CD4-positive, CD25-positive, alpha-beta regulatory T cell (primary cell): ENCODE measurements around the gene SLC7A6OS. TPM values are rescaled to one million over a fixed set of nuclear protein-coding genes. Genes with fewer than 3 reads are reported as not detected.
A peak's percentile ranks its signal among the peaks of the same experiment; 100 is the strongest.

Source experiments
- ATAC-seq, 2 donors: fragments of 150-1000 bp; cut with Tn5 transposase; one replicate each; pipeline ENCODE4 v1.10.0; 2021; ENCODE audit warnings: low read depth in 2 of 2, moderate number of reproducible peaks in 2 of 2, moderate library complexity in 1 of 2
- DNase-seq, 3 donors: peaks; one replicate each; pipeline versions ENCODE4 v3.0.0 to v3.0.0-alpha.2; 2012 to 2022; ENCODE audit warnings: mixed read lengths in 1 of 3
- H3K27ac ChIP-seq: one replicate; pipeline ENCODE4 v1.7.0; 2013; ENCODE audit warnings: mild to moderate bottlenecking, low read length; ENCODE audit not compliant: insufficient read depth, poor library complexity, severe bottlenecking
- H3K27me3 ChIP-seq: one replicate; pipeline ENCODE4 v1.7.0; 2013; ENCODE audit warnings: low read length; ENCODE audit not compliant: control insufficient read depth, insufficient read depth
- H3K36me3 ChIP-seq: one replicate; pipeline ENCODE4 v1.7.0; 2013; ENCODE audit warnings: mild to moderate bottlenecking, low read length, moderate library complexity; ENCODE audit not compliant: control insufficient read depth, insufficient read depth
- H3K4me1 ChIP-seq: 2 replicates; pipeline ENCODE4 v1.7.0; 2013; ENCODE audit warnings: mild to moderate bottlenecking, low read length; ENCODE audit not compliant: insufficient read depth, control insufficient read depth, poor library complexity, severe bottlenecking
- H3K4me3 ChIP-seq: one replicate; pipeline ENCODE4 v1.7.0; 2013; ENCODE audit warnings: low read depth, mild to moderate bottlenecking, low read length, moderate library complexity
- H3K9me3 ChIP-seq, 2 experiments: 1 replicate in 1 of 2; 2 replicates in 1 of 2; pipeline ENCODE4 v1.7.0; 2013; ENCODE audit warnings: low read length in 2 of 2, mild to moderate bottlenecking in 1 of 2, moderate library complexity in 1 of 2; ENCODE audit not compliant: control insufficient read depth in 2 of 2
- H3K27ac Mint-ChIP-seq, 3 donors: one replicate each; pipeline ENCODE4 v1.8.0; 2020 to 2022; ENCODE audit warnings: mild to moderate bottlenecking in 3 of 3, mixed read lengths in 3 of 3, moderate library complexity in 2 of 3
- H3K27me3 Mint-ChIP-seq: one replicate; pipeline ENCODE4 v1.8.0; 2022; ENCODE audit warnings: mild to moderate bottlenecking, mixed read lengths
- H3K36me3 Mint-ChIP-seq: one replicate; pipeline ENCODE4 v1.8.0; 2020; ENCODE audit warnings: mixed read lengths
- H3K4me1 Mint-ChIP-seq, 4 donors: one replicate each; pipeline ENCODE4 v1.8.0; 2020 to 2022; ENCODE audit warnings: mixed read lengths in 4 of 4, mild to moderate bottlenecking in 1 of 4
- H3K4me3 Mint-ChIP-seq, 4 donors: one replicate each; pipeline ENCODE4 v1.8.0; 2020 to 2022; ENCODE audit warnings: mild to moderate bottlenecking in 4 of 4, mixed read lengths in 4 of 4, moderate library complexity in 3 of 4
- H3K9me3 Mint-ChIP-seq, 7 donors: one replicate each; pipeline ENCODE4 v1.8.0; 2020 to 2022; ENCODE audit warnings: mixed read lengths in 7 of 7, mild to moderate bottlenecking in 3 of 7, moderate library complexity in 2 of 7
- polyA plus RNA-seq, 4 donors: library from polyadenylated mRNA; unstranded; fragments of 300-500 nt; fragmentation: Illumina TruSeq; gene quantifications; one replicate each; pipeline ENCODE4 v1.2.3, GENCODE V29; 2021
- total RNA-seq: library from RNA; stranded (reverse); gene quantifications from one replicate; pipeline ENCODE4 v1.2.3, GENCODE V29; 2022

Gene SLC7A6OS
- total and polyA plus RNA-seq, 5 donors from 2014 or later: 23.7 to 38.4 (median 27.6) TPM

DNA sequence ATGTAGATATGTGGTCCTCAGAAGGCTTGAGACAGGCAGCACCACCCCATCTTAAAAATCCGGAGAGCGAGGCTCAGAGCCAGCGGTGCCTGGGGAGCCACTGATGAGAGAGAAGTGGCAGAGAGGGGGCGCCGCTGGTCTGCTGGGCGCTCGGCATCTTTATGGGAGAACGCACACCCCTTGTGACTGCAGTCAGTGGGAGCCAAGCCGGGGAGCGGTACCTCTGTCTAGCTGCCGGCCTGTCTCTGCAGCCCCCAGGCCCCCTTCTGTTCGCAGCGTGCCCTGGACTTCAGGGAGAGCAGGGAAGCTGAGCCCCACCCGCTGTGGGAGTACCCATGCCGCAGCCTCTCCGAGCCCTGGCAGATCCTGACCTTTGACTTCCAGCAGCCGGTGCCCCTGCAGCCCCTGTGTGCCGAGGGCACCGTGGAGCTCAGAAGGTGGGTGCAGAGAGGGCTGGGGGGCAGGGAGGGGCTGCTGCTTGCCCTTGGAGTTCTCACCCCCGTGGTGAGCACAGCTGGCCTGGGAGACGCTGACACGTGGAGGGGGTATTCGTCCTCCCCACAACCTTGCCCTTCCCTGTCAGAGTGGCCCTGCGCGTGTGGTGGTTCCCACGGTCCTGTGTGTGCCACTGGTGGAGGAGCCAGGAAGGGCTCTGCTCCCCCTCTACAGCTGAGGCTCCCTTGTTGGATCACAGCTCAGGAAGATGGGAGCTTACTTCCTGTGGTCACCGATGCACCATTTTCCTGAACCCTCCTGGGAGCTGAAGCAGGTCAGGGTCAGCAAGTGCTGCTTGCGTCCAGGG lies 44.9 kb upstream of the SLC7A6OS start:
- no peak for ATAC-seq
- H3K27me3 ChIP-seq: no peaks in the 10 kb centered on the region
- peaks cover 38% of the 10 kb centered on the region for H3K4me1 ChIP-seq
- H3K36me3 ChIP-seq: peaks cover 35% of the 10 kb centered on the region
- no peak for DNase-seq
- H3K36me3 Mint-ChIP-seq: peaks cover 26% of the 10 kb centered on the region
- peak overlapping the region in 1 of 3 donors; percentile 76 for H3K27ac Mint-ChIP-seq
- H3K9me3 ChIP-seq: no peaks in the 10 kb centered on the region
- no peaks in the 10 kb centered on the region for H3K27me3 Mint-ChIP-seq
- H3K27ac ChIP-seq: peak overlapping the region; percentile 7
- peak overlapping the region; percentile 37 for H3K4me3 ChIP-seq
- peak overlapping the region in 3 of 4 donors; percentile 29 to 35 (median 32) for H3K4me3 Mint-ChIP-seq
- no peaks in the 10 kb centered on the region for H3K9me3 Mint-ChIP-seq
- peaks cover 5 to 47% (median 20%) of the 10 kb centered on the region in 4 donors for H3K4me1 Mint-ChIP-seq

GRCh38 chr16:68354816-68355215 lies 44.1 kb upstream of the SLC7A6OS start:
- H3K36me3 ChIP-seq: peaks cover 43% of the 10 kb centered on the region
- no peaks in the 10 kb centered on the region for H3K9me3 ChIP-seq
- H3K27me3 Mint-ChIP-seq: no peaks in the 10 kb centered on the region
- peaks cover 38% of the 10 kb centered on the region for H3K4me1 ChIP-seq
- no peaks in the 10 kb centered on the region for H3K27me3 ChIP-seq
- no peaks in the 10 kb centered on the region for H3K9me3 Mint-ChIP-seq
- peak overlapping the region in 1 of 3 donors; percentile 76 for H3K27ac Mint-ChIP-seq
- H3K27ac ChIP-seq: no peak overlapping the region
- H3K4me3 Mint-ChIP-seq: peak overlapping the region in 2 of 4 donors; percentile 2 to 29
- ATAC-seq: no peak
- no peak overlapping the region for H3K4me3 ChIP-seq
- no peak for DNase-seq
- peaks cover 21% of the 10 kb centered on the region for H3K36me3 Mint-ChIP-seq
- H3K4me1 Mint-ChIP-seq: peaks cover 5 to 45% (median 20%) of the 10 kb centered on the region in 4 donors

- Histone ChIP-seq H3K4me1 (peaks cover 34% of the 10 kb centered on the region), H3K36me3 (peaks cover 57% of the 10 kb centered on the region), H3K9me3 (no peaks in the 10 kb centered on the region), H3K27me3 (no peaks in the 10 kb centered on the region), H3K4me3 (no peak overlapping the region), H3K27ac (no peak overlapping the region)
- DNase-seq: no peak
- Mint-ChIP-seq H3K4me1 (peaks cover 3 to 41% (median 19%) of the 10 kb centered on the region in 4 donors), H3K27me3 (no peaks in the 10 kb centered on the region), H3K4me3 (no peak overlapping the region), H3K9me3 (no peaks in the 10 kb centered on the region), H3K36me3 (peaks cover 30% of the 10 kb centered on the region), H3K27ac (peak overlapping the region in 1 of 3 donors; percentile 32)
- ATAC-seq: no peak
Measured at GRCh38 chr16:68353366-68353765, 42.6 kb upstream of the SLC7A6OS start.

DNA sequence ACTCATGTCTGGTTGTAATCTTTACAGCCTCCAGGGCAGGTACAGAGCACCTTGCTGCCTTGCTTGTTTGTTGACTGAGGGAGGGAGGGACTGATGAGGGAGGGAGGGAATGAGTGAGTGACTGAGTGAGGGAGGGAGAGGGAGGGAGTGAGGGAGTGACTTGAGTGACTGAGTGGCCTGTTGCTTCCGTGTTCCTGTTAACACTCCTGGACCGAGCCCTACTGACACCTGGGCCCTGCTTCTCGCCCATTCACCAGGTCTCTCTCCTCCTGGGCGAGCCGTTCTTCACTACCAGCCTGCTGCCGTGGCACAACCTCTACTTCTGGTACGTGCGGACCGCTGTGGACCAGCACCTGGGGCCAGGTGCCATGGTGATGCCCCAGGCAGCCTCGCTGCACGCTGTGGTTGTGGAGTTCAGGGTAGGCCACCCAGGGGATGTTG lies 41.3 kb upstream of the SLC7A6OS start:
- H3K36me3 Mint-ChIP-seq: peaks cover 41% of the 10 kb centered on the region
- no peaks in the 10 kb centered on the region for H3K9me3 Mint-ChIP-seq
- no peaks in the 10 kb centered on the region for H3K27me3 ChIP-seq

GRCh38 chr16:68351463-68351862 lies 40.7 kb upstream of the SLC7A6OS start:
- H3K36me3 ChIP-seq: peaks cover 73% of the 10 kb centered on the region

More for the DNA sequence above, 41.3 kb upstream of the SLC7A6OS start:
- Mint-ChIP-seq H3K4me3 (no peak overlapping the region), H3K27me3 (no peaks in the 10 kb centered on the region), H3K27ac (peak overlapping the region in 1 of 3 donors; percentile 1), H3K4me1 (peaks cover 4 to 28% (median 13%) of the 10 kb centered on the region in 4 donors)
- peaks cover 69% of the 10 kb centered on the region for H3K36me3 ChIP-seq
- DNase-seq (no peak), ATAC-seq (no peak)
- H3K4me1 ChIP-seq: peaks cover 21% of the 10 kb centered on the region
- no peaks in the 10 kb centered on the region for H3K9me3 ChIP-seq
- H3K27ac ChIP-seq: no peak overlapping the region
- H3K4me3 ChIP-seq: no peak overlapping the region

DNA sequence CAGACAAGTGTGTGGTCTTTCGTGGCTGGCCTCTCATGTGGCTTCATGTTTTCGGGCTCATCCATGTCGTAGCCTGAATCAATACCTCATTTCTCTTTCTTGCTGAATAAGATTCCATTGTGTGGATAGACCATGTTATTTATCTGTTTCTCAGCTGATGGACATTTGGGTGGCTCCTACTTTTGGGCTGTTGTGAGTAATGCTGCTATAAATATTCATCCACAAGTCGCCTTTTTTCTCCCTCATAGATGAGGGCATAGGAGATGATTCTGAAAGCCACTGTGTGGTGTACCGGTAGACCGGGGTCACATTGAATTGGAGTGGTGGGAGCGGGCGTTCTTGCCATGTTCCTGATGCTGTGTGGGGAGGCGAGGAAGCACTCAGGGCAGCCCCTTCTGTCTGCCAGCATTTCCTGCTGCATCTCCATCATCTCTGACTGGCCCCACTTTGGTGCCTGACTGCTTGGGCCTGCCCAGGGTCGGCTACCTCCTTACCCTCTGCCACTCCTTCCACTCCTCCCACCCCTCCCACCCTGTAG lies 40.1 kb upstream of the SLC7A6OS start:
- no peak overlapping the region for H3K27ac ChIP-seq
- peaks cover 79% of the 10 kb centered on the region for H3K36me3 ChIP-seq
- H3K36me3 Mint-ChIP-seq: peaks cover 47% of the 10 kb centered on the region
- H3K4me3 ChIP-seq: no peak overlapping the region
- peaks cover 10% of the 10 kb centered on the region for H3K4me1 ChIP-seq
- H3K9me3 Mint-ChIP-seq: no peaks in the 10 kb centered on the region
- no peak overlapping the region for H3K4me3 Mint-ChIP-seq
- peak overlapping the region in 1 of 3 donors; percentile 52 for H3K27ac Mint-ChIP-seq
- peaks cover 3 to 17% (median 5%) of the 10 kb centered on the region in 4 donors for H3K4me1 Mint-ChIP-seq
- H3K27me3 Mint-ChIP-seq: no peaks in the 10 kb centered on the region
- no peaks in the 10 kb centered on the region for H3K27me3 ChIP-seq
- H3K9me3 ChIP-seq: no peaks in the 10 kb centered on the region
- ATAC-seq (no peak), DNase-seq (no peak)

More at GRCh38 chr16:68351463-68351862, 40.7 kb upstream of the SLC7A6OS start:
- Histone ChIP-seq H3K27me3 (no peaks in the 10 kb centered on the region), H3K4me1 (peaks cover 15% of the 10 kb centered on the region), H3K4me3 (no peak overlapping the region), H3K27ac (no peak overlapping the region), H3K9me3 (no peaks in the 10 kb centered on the region)
- no peak for ATAC-seq
- H3K27ac Mint-ChIP-seq: peak overlapping the region in 1 of 3 donors; percentile 36
- H3K27me3 Mint-ChIP-seq: no peaks in the 10 kb centered on the region
- no peak for DNase-seq
- H3K4me1 Mint-ChIP-seq: peaks cover 4 to 22% (median 8%) of the 10 kb centered on the region in 4 donors
- H3K36me3 Mint-ChIP-seq: peaks cover 47% of the 10 kb centered on the region
- no peak overlapping the region for H3K4me3 Mint-ChIP-seq
- H3K9me3 Mint-ChIP-seq: no peaks in the 10 kb centered on the region

DNA sequence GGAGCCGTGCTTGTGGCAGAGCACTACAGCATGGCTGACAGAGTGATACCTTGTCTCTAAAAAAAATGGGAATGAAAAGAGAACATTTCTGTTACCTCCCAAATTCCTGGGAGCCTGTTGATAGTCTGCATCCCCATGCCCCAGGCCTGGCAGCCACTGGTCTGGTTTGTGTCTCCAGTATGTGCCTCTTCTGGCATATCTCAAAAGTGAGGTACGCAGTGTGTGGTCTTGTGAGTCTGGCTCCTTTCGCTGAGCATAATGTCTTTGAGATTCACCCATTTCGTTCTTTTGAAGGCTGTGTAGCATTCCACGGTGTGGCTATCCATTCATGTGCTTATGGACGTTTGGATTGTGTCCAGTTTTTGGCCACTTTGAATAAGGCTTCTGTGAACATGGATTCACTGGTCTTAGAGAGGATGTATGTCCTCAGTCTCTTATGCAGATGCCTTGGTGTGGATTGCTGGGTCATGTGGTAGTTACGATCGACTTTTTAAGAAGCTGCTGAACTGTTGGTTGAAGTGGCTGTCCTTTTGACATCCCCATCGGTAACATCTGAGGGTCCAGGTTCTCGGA lies 39.2 kb upstream of the SLC7A6OS start:
- no peaks in the 10 kb centered on the region for H3K27me3 Mint-ChIP-seq
- peaks cover 0 to 8% (median 4%) of the 10 kb centered on the region in 4 donors for H3K4me1 Mint-ChIP-seq
- no peak overlapping the region for H3K4me3 Mint-ChIP-seq
- Histone ChIP-seq H3K36me3 (peaks cover 87% of the 10 kb centered on the region), H3K4me3 (no peak overlapping the region), H3K27me3 (no peaks in the 10 kb centered on the region), H3K9me3 (no peaks in the 10 kb centered on the region), H3K27ac (no peak overlapping the region), H3K4me1 (no peaks in the 10 kb centered on the region)
- DNase-seq (no peak), ATAC-seq (no peak)
- H3K9me3 Mint-ChIP-seq: no peaks in the 10 kb centered on the region
- H3K27ac Mint-ChIP-seq: no peak overlapping the region
- peaks cover 47% of the 10 kb centered on the region for H3K36me3 Mint-ChIP-seq
